AG09309 (cell line): ENCODE measurements around the gene TPM4.

ENCODE experiments used
- DNase-seq: peaks from one replicate; pipeline ENCODE4 v3.0.0-alpha.2; 2010; ENCODE audit warnings: low read depth
- H3K4me3 ChIP-seq: 2 replicates; pipeline ENCODE4 v1.5.1; 2011; ENCODE audit warnings: mild to moderate bottlenecking, low read depth, low read length, moderate library complexity; ENCODE audit not compliant: control insufficient read depth
- TF ChIP-seq, protein P1 (sequence below): IDR thresholded peaks from 2 replicates; pipeline ENCODE4 v1.5.1; 2011; ENCODE audit warnings: mild to moderate bottlenecking, low read depth, low read length, inconsistent platforms; ENCODE audit not compliant: insufficient read depth, control insufficient read depth; ENCODE audit errors: missing control alignments

Gene TPM4

GRCh38 chr19:16143399-16144215 is 67.3 kb downstream of the TPM4 start, which contains the start of gene HSH2D:
Gene HSH2D (plus strand): TSS chr19:16143685. CDS start chr19:16148751, 5,066 bp downstream.
- TF ChIP-seq, protein P1, sequence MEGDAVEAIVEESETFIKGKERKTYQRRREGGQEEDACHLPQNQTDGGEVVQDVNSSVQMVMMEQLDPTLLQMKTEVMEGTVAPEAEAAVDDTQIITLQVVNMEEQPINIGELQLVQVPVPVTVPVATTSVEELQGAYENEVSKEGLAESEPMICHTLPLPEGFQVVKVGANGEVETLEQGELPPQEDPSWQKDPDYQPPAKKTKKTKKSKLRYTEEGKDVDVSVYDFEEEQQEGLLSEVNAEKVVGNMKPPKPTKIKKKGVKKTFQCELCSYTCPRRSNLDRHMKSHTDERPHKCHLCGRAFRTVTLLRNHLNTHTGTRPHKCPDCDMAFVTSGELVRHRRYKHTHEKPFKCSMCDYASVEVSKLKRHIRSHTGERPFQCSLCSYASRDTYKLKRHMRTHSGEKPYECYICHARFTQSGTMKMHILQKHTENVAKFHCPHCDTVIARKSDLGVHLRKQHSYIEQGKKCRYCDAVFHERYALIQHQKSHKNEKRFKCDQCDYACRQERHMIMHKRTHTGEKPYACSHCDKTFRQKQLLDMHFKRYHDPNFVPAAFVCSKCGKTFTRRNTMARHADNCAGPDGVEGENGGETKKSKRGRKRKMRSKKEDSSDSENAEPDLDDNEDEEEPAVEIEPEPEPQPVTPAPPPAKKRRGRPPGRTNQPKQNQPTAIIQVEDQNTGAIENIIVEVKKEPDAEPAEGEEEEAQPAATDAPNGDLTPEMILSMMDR: no peak
- H3K4me3 ChIP-seq: no peak within 1 kb of the TSS
- no peak for DNase-seq

- TF ChIP-seq, protein P1: no peak
- H3K4me3 ChIP-seq: no peak overlapping the region
These were observed 67.9 kb downstream of the TPM4 start for GRCh38 chr19:16144216-16144581.

GRCh38 chr19:16146112-16146511 is 69.8 kb downstream of the TPM4 start:
- H3K4me3 ChIP-seq: no peak overlapping the region

More at GRCh38 chr19:16144216-16144581, 67.9 kb downstream of the TPM4 start:
- DNase-seq: no peak

DNA sequence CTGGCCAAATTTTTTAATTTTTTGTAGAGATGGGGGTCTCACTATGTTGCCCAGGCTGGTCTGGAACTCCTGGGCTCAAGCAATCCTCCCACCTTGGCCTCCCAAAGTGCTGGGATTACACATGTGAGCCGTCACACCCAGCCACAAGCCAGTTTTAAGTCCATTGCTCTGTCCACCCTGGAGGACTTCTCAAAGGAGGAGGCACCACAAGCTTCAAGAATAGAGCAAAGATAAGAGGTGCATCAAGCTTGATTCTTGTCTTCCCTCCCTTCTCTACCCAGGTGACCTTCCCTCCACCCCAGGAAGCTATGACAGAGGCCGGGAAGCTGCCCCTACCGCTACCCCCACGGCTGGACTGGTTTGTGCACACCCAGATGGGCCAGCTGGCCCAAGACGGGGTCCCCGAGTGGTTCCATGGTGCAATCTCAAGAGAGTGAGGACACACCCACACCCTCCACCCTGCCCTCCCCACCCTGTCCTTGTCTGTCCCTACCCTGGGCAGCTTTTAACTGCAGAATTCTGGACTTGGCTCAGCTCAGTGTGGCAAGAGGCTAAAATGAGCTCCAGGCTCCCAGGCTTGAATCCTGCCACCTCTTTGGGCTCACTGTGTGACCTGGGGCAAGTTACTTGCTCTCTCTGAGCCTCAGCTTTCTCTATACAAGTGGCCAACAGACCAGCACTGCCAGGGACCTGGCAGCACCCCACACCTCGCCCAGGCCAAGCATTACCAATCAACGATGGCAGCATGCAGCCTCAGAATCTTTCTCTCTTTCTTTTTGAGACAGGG is 72.3 kb downstream of the TPM4 start:
- TF ChIP-seq, protein P1: no peak
- no peak for DNase-seq
- no peak overlapping the region for H3K4me3 ChIP-seq

More at GRCh38 chr19:16146112-16146511, 69.8 kb downstream of the TPM4 start:
- DNase-seq: no peak
- TF ChIP-seq, protein P1: no peak
